ENCODE data around the gene TWSG1. TPM values are rescaled to one million over a fixed set of nuclear protein-coding genes. Genes with fewer than 3 reads are reported as not detected.

The TWSG1 gene
- total RNA-seq, 2 experiments from 2014 or later = 13.3 to 14.9 TPM

DNA sequence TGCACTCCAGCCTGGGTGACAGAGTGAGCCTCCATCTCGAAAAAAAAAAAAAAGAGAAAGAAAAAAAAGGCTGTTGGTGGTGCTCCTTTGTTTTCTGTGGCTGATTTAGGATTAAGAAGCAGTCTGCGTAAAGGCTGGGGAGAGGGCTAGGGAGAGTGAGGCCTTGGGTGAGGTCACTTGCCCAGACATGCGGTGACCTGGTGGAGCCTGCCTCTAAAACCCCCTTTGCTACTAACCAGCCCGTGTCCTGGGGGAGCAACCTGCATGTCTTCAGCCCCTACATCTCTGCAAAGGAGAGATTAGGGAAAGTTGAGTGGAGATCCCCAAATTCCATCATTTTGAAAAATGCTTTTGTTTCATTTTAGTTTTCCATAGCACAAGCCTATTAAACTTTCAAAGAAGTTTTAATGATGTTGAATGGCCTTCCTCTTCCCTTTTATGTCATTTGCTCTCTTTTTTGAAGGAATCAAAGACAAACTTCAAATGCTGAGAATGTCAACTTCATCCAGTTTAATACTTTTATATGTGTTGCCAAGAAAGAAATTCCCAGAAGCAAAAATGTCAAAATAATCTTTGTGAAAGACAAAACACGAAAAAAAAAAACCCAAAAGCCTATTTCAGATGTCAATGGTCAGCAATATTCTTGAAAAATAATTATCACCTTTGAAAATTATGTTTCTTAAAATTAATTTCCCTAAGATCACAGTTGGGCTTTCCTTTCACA, 101.8 kb downstream of the TWSG1 start:
- Mint-ChIP-seq H3K4me1 (ENCODE audit: low read depth) (peaks cover 6% of the 10 kb centered on the region), H3K27me3 (peaks cover 3% of the 10 kb centered on the region), H3K9me3 (no peaks in the 10 kb centered on the region), H3K36me3 (ENCODE audit: low read depth) (no peaks in the 10 kb centered on the region), H3K27ac (no peak overlapping the region), H3K4me3 (no peak overlapping the region)
- TF ChIP-seq, protein P1, sequence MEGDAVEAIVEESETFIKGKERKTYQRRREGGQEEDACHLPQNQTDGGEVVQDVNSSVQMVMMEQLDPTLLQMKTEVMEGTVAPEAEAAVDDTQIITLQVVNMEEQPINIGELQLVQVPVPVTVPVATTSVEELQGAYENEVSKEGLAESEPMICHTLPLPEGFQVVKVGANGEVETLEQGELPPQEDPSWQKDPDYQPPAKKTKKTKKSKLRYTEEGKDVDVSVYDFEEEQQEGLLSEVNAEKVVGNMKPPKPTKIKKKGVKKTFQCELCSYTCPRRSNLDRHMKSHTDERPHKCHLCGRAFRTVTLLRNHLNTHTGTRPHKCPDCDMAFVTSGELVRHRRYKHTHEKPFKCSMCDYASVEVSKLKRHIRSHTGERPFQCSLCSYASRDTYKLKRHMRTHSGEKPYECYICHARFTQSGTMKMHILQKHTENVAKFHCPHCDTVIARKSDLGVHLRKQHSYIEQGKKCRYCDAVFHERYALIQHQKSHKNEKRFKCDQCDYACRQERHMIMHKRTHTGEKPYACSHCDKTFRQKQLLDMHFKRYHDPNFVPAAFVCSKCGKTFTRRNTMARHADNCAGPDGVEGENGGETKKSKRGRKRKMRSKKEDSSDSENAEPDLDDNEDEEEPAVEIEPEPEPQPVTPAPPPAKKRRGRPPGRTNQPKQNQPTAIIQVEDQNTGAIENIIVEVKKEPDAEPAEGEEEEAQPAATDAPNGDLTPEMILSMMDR (IDR thresholded peaks at IDR 0.05) = no peak
- CTCF ChIA-PET = no interaction called here
- ATAC-seq (no peak), DNase-seq (no peak)
- intact Hi-C loops (cut with micrococcal nuclease) = no loop called here
- POLR2A ChIA-PET = no interaction called here

DNA sequence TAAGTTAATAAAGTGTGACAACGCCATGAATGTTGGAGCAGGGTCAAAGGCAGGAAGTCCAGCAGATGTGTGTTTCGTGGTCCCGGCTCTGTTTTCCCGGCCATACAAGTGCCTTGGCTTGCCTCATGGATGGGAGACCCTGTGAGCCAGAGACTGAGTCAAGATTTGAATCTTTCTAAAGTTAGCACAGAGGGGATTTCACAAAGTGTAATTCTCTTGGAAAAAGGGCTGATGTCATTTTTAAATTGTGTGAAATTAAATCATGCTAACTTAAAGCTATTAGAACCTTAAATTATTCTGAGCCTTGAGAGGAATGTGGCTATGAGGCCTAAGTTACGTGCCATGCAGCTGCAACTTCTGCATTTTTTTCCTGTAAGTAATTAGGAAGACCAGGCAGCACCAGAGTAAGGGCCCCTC, 102.5 kb downstream of the TWSG1 start:
- H3K4me1 Mint-ChIP-seq (ENCODE audit: low read depth) = peaks cover 6% of the 10 kb centered on the region
- no peaks in the 10 kb centered on the region for H3K9me3 Mint-ChIP-seq
- POLR2A ChIA-PET = interaction anchor here (0.9 kb wide), 1 partner anchor 96 kb away, joined by 3 read pairs; no protein-coding TSS in a partner anchor
- DNase-seq (no peak), ATAC-seq (no peak)
- intact Hi-C loops (cut with micrococcal nuclease) = no loop called here
- peaks cover 3% of the 10 kb centered on the region for H3K27me3 Mint-ChIP-seq
- CTCF ChIA-PET = no interaction called here
- TF ChIP-seq, protein P1 (IDR thresholded peaks at IDR 0.05) = no peak
- H3K4me3 Mint-ChIP-seq = no peak overlapping the region
- H3K36me3 Mint-ChIP-seq (ENCODE audit: low read depth) = no peaks in the 10 kb centered on the region
- H3K27ac Mint-ChIP-seq = no peak overlapping the region

DNA sequence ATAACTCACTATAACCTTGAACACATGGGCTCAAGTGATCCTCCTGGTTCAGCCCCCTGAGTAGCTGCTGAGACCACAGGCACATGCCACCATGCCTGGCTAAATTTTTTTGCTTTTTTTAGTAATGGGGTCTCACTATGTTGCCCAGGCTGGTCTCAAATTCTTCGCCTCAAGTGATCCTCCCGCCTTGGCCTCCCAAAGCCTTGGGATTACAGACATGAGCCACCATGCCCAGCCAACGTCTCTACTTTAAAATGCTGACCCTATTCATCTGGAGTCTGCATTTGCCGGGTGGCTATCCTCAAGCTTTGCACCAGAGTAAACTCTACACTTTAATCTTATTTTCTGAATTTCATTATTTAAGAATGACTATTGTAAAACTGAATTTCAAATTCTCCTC, 103.1 kb downstream of the TWSG1 start:
- ChIA-PET POLR2A (interaction anchor here (0.9 kb wide), 1 partner anchor 96 kb away, joined by 3 read pairs; no protein-coding TSS in a partner anchor), CTCF (no interaction called here)
- ATAC-seq (no peak), DNase-seq (no peak)
- intact Hi-C loops (cut with micrococcal nuclease) = no loop called here
- TF ChIP-seq, protein P1 (IDR thresholded peaks at IDR 0.05) = no peak
- Mint-ChIP-seq H3K4me1 (ENCODE audit: low read depth) (peaks cover 6% of the 10 kb centered on the region), H3K4me3 (no peak overlapping the region), H3K27ac (no peak overlapping the region), H3K27me3 (peaks cover 3% of the 10 kb centered on the region), H3K9me3 (no peaks in the 10 kb centered on the region), H3K36me3 (ENCODE audit: low read depth) (no peaks in the 10 kb centered on the region)

DNA sequence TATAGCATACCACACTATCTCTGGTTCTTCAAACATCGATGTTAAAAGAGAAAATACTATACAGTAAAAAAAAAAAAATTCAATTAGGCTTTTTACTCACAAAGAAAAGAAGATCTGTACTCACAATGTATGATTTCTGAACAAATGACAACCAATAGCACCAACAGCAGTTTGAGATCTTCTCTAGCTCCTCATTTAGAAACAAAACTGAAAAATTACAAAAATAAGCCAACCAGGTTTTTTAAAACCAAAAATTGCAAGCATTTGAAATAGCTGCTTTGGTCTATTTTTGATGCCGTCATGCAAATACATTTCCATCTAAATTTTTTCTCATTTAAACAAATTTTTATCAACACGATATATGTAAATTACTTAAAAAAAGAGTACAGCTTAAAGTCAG, 106.5 kb downstream of the TWSG1 start:
- intact Hi-C loops (cut with micrococcal nuclease) = no loop called here
- ChIA-PET POLR2A (no interaction called here), CTCF (interaction anchor here (0.9 kb wide), 1 partner anchor 19 kb away, joined by 4 read pairs; no protein-coding TSS in a partner anchor)
- no peaks in the 10 kb centered on the region for H3K4me1 Mint-ChIP-seq (ENCODE audit: low read depth)
- no peak overlapping the region for H3K4me3 Mint-ChIP-seq
- TF ChIP-seq, protein P1 (IDR thresholded peaks at IDR 0.05) = no peak
- ATAC-seq = no peak
- DNase-seq = no peak
- peaks cover 3% of the 10 kb centered on the region for H3K27me3 Mint-ChIP-seq
- H3K27ac Mint-ChIP-seq = no peak overlapping the region
- no peaks in the 10 kb centered on the region for H3K36me3 Mint-ChIP-seq (ENCODE audit: low read depth)
- H3K9me3 Mint-ChIP-seq = no peaks in the 10 kb centered on the region

DNA sequence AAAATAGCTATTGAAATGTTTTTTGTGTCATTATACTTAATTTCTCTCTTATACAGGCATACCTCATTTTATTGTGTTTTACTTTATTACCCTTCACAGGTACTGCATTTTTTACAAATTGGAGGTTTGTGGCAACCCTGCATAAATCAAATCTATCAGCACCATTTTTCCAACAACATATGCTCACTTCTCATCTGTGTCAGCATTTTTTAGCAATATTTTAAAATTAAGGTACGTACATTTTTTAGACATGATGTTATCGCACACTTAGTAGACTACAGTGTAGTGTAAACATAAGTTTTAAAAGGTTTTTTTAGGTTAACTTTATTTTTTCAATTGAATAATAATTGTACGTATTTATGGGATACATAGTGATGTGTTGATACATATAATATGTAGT, 110.0 kb downstream of the TWSG1 start:
- Mint-ChIP-seq H3K27ac (no peak overlapping the region), H3K4me1 (ENCODE audit: low read depth) (no peaks in the 10 kb centered on the region), H3K9me3 (peaks cover 9% of the 10 kb centered on the region), H3K27me3 (peaks cover 5% of the 10 kb centered on the region), H3K4me3 (no peak overlapping the region), H3K36me3 (ENCODE audit: low read depth) (no peaks in the 10 kb centered on the region)
- ATAC-seq (no peak), DNase-seq (no peak)
- POLR2A ChIA-PET = no interaction called here
- TF ChIP-seq, protein P1 (IDR thresholded peaks at IDR 0.05) = no peak
- CTCF ChIA-PET = no interaction called here
- intact Hi-C loops (cut with micrococcal nuclease) = no loop called here
